HEK293T (cell line): ENCODE data around the gene COL26A1.

Experiments
- BHLHE40 ChIP-seq: fragments of 450-650 bp; IDR thresholded peaks from 2 replicates; pipeline ENCODE4 v1.6.1; 2016; ENCODE audit warnings: mild to moderate bottlenecking, moderate library complexity, borderline replicate concordance
- CTBP1 ChIP-seq: fragments of 450-650 bp; IDR thresholded peaks from 2 replicates; pipeline ENCODE4 v1.6.1; 2016; ENCODE audit warnings: borderline replicate concordance
- ELF4 ChIP-seq: fragments of 450-650 bp; IDR thresholded peaks from 2 replicates; pipeline ENCODE4 v1.6.1; 2017; ENCODE audit warnings: antibody characterized with exemption
- FOXM1 ChIP-seq: fragments of 450-650 bp; IDR thresholded peaks from 2 replicates; pipeline ENCODE4 v1.6.1; 2017; ENCODE audit warnings: mild to moderate bottlenecking, borderline replicate concordance
- HDGF ChIP-seq: fragments of 450-650 bp; IDR thresholded peaks from 2 replicates; pipeline ENCODE4 v1.6.1; 2017; ENCODE audit warnings: antibody characterized with exemption, borderline replicate concordance
- L3MBTL2 ChIP-seq: fragments of 450-650 bp; conservative IDR thresholded peaks from 2 replicates; pipeline ENCODE4 v1.6.1; 2016; ENCODE audit warnings: mild to moderate bottlenecking
- LEF1 ChIP-seq: fragments of 450-650 bp; IDR thresholded peaks from 2 replicates; pipeline ENCODE4 v1.6.1; 2017; ENCODE audit warnings: mild to moderate bottlenecking, borderline replicate concordance
- SP1 ChIP-seq: fragments of 450-650 bp; IDR thresholded peaks from 2 replicates; pipeline ENCODE4 v1.6.1; 2017
- TARDBP ChIP-seq: fragments of 450-650 bp; IDR thresholded peaks from 2 replicates; pipeline ENCODE4 v1.6.1; 2016
- ZNF384 ChIP-seq: fragments of 450-650 bp; IDR thresholded peaks from 2 replicates; pipeline ENCODE4 v1.6.1; 2016
- TF ChIP-seq, protein P1 (sequence below): fragments of 450-650 bp; IDR thresholded peaks from 2 replicates; pipeline ENCODE4 v1.6.1; 2016

DNA sequence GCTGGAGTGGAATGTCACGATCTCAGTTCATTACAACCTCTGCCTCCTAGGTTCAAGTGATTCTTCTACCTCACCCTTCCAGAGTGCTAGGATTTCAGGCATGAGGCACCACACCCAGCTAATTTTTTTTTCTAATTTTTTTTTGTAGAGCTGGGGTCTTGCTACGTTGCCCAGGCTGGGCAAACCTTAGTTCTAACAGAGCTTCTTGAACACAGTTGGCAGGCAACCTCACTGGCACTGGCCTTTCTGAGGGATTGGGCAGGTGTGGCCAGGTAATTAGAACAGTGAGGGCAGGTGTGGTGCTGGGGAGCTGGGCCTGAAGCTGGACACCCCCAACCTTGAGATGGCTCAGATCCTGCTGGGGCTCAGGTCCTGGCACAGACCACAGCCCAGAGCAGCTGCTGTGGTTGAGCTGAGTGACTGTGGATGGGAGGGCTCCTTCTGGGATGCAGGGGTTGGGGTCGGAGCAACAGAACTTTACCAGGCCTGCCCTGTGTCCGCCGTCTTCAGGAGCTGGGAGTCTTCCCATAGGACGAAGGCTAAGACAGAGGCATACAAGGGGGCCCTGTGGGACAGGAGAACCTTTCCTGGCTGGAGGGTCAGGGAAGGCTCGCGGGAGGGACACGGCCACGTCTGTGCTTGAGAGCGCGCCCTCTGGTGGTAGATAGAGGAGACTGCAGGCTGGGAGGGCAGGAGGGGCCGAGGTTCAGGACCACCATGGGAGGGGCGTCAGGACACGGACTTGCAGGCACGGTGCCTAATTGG, 48.2 kb downstream of the COL26A1 start:
- TF ChIP-seq BHLHE40 (no peak), ZNF384 (no peak), ELF4 (no peak), CTBP1 (no peak), LEF1 (no peak), SP1 (no peak), TARDBP (no peak), L3MBTL2 (no peak), FOXM1 (no peak), HDGF (no peak)
- TF ChIP-seq, protein P1, sequence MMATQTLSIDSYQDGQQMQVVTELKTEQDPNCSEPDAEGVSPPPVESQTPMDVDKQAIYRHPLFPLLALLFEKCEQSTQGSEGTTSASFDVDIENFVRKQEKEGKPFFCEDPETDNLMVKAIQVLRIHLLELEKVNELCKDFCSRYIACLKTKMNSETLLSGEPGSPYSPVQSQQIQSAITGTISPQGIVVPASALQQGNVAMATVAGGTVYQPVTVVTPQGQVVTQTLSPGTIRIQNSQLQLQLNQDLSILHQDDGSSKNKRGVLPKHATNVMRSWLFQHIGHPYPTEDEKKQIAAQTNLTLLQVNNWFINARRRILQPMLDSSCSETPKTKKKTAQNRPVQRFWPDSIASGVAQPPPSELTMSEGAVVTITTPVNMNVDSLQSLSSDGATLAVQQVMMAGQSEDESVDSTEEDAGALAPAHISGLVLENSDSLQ = no peak
